Activated CD4-positive, CD25-positive, alpha-beta regulatory T cell treated with anti-CD3 and anti-CD28 coated beads, Interleukin-2, amount 50 U/mL, for 72 hours (primary cell): ENCODE data around the gene MAPK10.
"Not testable (repeated sequence)": the region's sequence is repeated elsewhere in the genome, so short reads cannot be mapped to it uniquely, and the experiment has no call there.

ENCODE experiments used
- DNase-seq: peaks from one replicate; pipeline ENCODE4 v3.0.0; 2021

The MAPK10 gene

GRCh38 chr4:86031927-86032326 is 327.9 kb downstream of the MAPK10 start:
- DNase-seq, result no peak

- DNase-seq, result no peak
Measured at GRCh38 chr4:86026720-86027119, 333.1 kb downstream of the MAPK10 start.

GRCh38 chr4:86021671-86022070 is 338.2 kb downstream of the MAPK10 start:
- not testable (repeated sequence) for DNase-seq

GRCh38 chr4:86019906-86020305 is 339.9 kb downstream of the MAPK10 start:
- DNase-seq, result no peak

GRCh38 chr4:86019362-86019761 is 340.5 kb downstream of the MAPK10 start:
- no peak for DNase-seq

GRCh38 chr4:86015412-86016350 is 344.2 kb downstream of the MAPK10 start:
- no peak for DNase-seq

- no peak for DNase-seq
Measured at GRCh38 chr4:86014599-86014998, 345.3 kb downstream of the MAPK10 start.

- no peak for DNase-seq
Measured at GRCh38 chr4:86013621-86014020, 346.2 kb downstream of the MAPK10 start.

GRCh38 chr4:86011117-86011516 is 348.7 kb downstream of the MAPK10 start:
- no peak for DNase-seq

GRCh38 chr4:86007042-86007441 is 352.8 kb downstream of the MAPK10 start:
- DNase-seq, result no peak

GRCh38 chr4:86006057-86006456 is 353.8 kb downstream of the MAPK10 start:
- DNase-seq, result no peak

GRCh38 chr4:86004030-86004429 is 355.8 kb downstream of the MAPK10 start:
- DNase-seq, result no peak

GRCh38 chr4:86001591-86001990 is 358.3 kb downstream of the MAPK10 start:
- DNase-seq, result no peak

GRCh38 chr4:85995361-85995760 is 364.5 kb downstream of the MAPK10 start:
- DNase-seq, result no peak

- no peak for DNase-seq
Measured at GRCh38 chr4:85994576-85994975, 365.3 kb downstream of the MAPK10 start.

GRCh38 chr4:85993641-85994040 is 366.2 kb downstream of the MAPK10 start:
- DNase-seq, result no peak

GRCh38 chr4:85986266-85986665 is 373.6 kb downstream of the MAPK10 start:
- DNase-seq, result no peak

- no peak for DNase-seq
Measured at GRCh38 chr4:85979276-85979675, 380.6 kb downstream of the MAPK10 start.

GRCh38 chr4:85970535-85970934 is 389.3 kb downstream of the MAPK10 start:
- DNase-seq, result no peak

- DNase-seq, result no peak
Measured at GRCh38 chr4:85968945-85969819, 390.7 kb downstream of the MAPK10 start.

GRCh38 chr4:85967872-85968271 is 392.0 kb downstream of the MAPK10 start:
- no peak for DNase-seq

GRCh38 chr4:85966373-85966772 is 393.5 kb downstream of the MAPK10 start:
- DNase-seq, result no peak

- DNase-seq, result no peak
Measured at GRCh38 chr4:85965529-85965928, 394.3 kb downstream of the MAPK10 start.

- not testable (repeated sequence) for DNase-seq
Measured at GRCh38 chr4:85965017-85965416, 394.8 kb downstream of the MAPK10 start.
